ENCODE data around the gene SLC13A5.
"Not testable (repeated sequence)": the region's sequence is repeated elsewhere in the genome, so short reads cannot be mapped to it uniquely, and the experiment has no call there.

The SLC13A5 gene

GRCh38 chr17:6703751-6704150 lies 9.4 kb downstream of the SLC13A5 start:
- Mint-ChIP-seq H3K4me3 (no peak overlapping the region), H3K4me1 (no peaks in the 10 kb centered on the region), H3K27me3 (peaks cover 41% of the 10 kb centered on the region), H3K36me3 (no peaks in the 10 kb centered on the region), H3K27ac (no peak overlapping the region), H3K9me3 (no peaks in the 10 kb centered on the region)
- CTCF ChIA-PET = no interaction called here
- DNase-seq = no peak

GRCh38 chr17:6702567-6703215 lies 10.5 kb downstream of the SLC13A5 start:
- no peak overlapping the region for H3K4me3 Mint-ChIP-seq
- no peak for DNase-seq
- peaks cover 44% of the 10 kb centered on the region for H3K27me3 Mint-ChIP-seq
- CTCF ChIA-PET = interaction anchor here (2.0 kb wide), 1 partner anchor 230 kb away, joined by 4 read pairs; no protein-coding TSS in a partner anchor
- H3K27ac Mint-ChIP-seq = no peak overlapping the region
- H3K36me3 Mint-ChIP-seq = no peaks in the 10 kb centered on the region
- H3K9me3 Mint-ChIP-seq = no peaks in the 10 kb centered on the region
- no peaks in the 10 kb centered on the region for H3K4me1 Mint-ChIP-seq

GRCh38 chr17:6701719-6702118 lies 11.4 kb downstream of the SLC13A5 start:
- no peak overlapping the region for H3K27ac Mint-ChIP-seq
- no peaks in the 10 kb centered on the region for H3K4me1 Mint-ChIP-seq
- no peak overlapping the region for H3K4me3 Mint-ChIP-seq
- no peaks in the 10 kb centered on the region for H3K36me3 Mint-ChIP-seq
- peaks cover 43% of the 10 kb centered on the region for H3K27me3 Mint-ChIP-seq
- no peaks in the 10 kb centered on the region for H3K9me3 Mint-ChIP-seq
- peak; percentile 54 for DNase-seq
- CTCF ChIA-PET = interaction anchor here (2.0 kb wide), 2 partner anchors 41 to 229 kb away, joined by 4 to 5 read pairs; no protein-coding TSS in a partner anchor

GRCh38 chr17:6700948-6701307 lies 12.2 kb downstream of the SLC13A5 start:
- peaks cover 44% of the 10 kb centered on the region for H3K27me3 Mint-ChIP-seq

GRCh38 chr17:6699997-6700947 lies 12.9 kb downstream of the SLC13A5 start:
- H3K4me3 Mint-ChIP-seq = no peak overlapping the region
- H3K27ac Mint-ChIP-seq = no peak overlapping the region
- no peak for DNase-seq
- no peaks in the 10 kb centered on the region for H3K9me3 Mint-ChIP-seq
- no peaks in the 10 kb centered on the region for H3K36me3 Mint-ChIP-seq
- CTCF ChIA-PET = interaction anchor here (2.0 kb wide), 2 partner anchors 39 to 227 kb away, joined by 4 to 5 read pairs; no protein-coding TSS in a partner anchor
- H3K27me3 Mint-ChIP-seq = peaks cover 47% of the 10 kb centered on the region
- no peaks in the 10 kb centered on the region for H3K4me1 Mint-ChIP-seq

More at GRCh38 chr17:6700948-6701307, 12.2 kb downstream of the SLC13A5 start:
- H3K4me1 Mint-ChIP-seq = no peaks in the 10 kb centered on the region
- H3K9me3 Mint-ChIP-seq = no peaks in the 10 kb centered on the region
- CTCF ChIA-PET = interaction anchor here (2.0 kb wide), 2 partner anchors 40 to 228 kb away, joined by 4 to 5 read pairs; no protein-coding TSS in a partner anchor
- no peaks in the 10 kb centered on the region for H3K36me3 Mint-ChIP-seq
- no peak overlapping the region for H3K4me3 Mint-ChIP-seq
- H3K27ac Mint-ChIP-seq = no peak overlapping the region
- no peak for DNase-seq

GRCh38 chr17:6698004-6698403 lies 15.2 kb downstream of the SLC13A5 start:
- H3K27me3 Mint-ChIP-seq = peaks cover 47% of the 10 kb centered on the region
- H3K4me1 Mint-ChIP-seq = no peaks in the 10 kb centered on the region
- no peaks in the 10 kb centered on the region for H3K36me3 Mint-ChIP-seq
- CTCF ChIA-PET = interaction anchor here (1.0 kb wide), 1 partner anchor 29 kb away, joined by 3 read pairs; no protein-coding TSS in a partner anchor
- no peaks in the 10 kb centered on the region for H3K9me3 Mint-ChIP-seq
- H3K4me3 Mint-ChIP-seq = no peak overlapping the region
- no peak for DNase-seq
- H3K27ac Mint-ChIP-seq = no peak overlapping the region

GRCh38 chr17:6696906-6697305 lies 16.3 kb downstream of the SLC13A5 start:
- CTCF ChIA-PET = no interaction called here
- Mint-ChIP-seq H3K27me3 (peaks cover 53% of the 10 kb centered on the region), H3K9me3 (no peaks in the 10 kb centered on the region), H3K36me3 (no peaks in the 10 kb centered on the region), H3K4me1 (no peaks in the 10 kb centered on the region), H3K4me3 (no peak overlapping the region), H3K27ac (no peak overlapping the region)
- DNase-seq = no peak

- Mint-ChIP-seq H3K36me3 (no peaks in the 10 kb centered on the region), H3K27ac (no peak overlapping the region), H3K4me3 (no peak overlapping the region), H3K9me3 (no peaks in the 10 kb centered on the region), H3K4me1 (no peaks in the 10 kb centered on the region), H3K27me3 (peaks cover 60% of the 10 kb centered on the region)
- CTCF ChIA-PET = no interaction called here
- DNase-seq = no peak
Observed at GRCh38 chr17:6695565-6695964, 17.6 kb downstream of the SLC13A5 start.

GRCh38 chr17:6695051-6695450 lies 18.1 kb downstream of the SLC13A5 start:
- Mint-ChIP-seq H3K27ac (no peak overlapping the region), H3K4me3 (no peak overlapping the region), H3K4me1 (no peaks in the 10 kb centered on the region), H3K9me3 (no peaks in the 10 kb centered on the region), H3K36me3 (no peaks in the 10 kb centered on the region), H3K27me3 (peaks cover 63% of the 10 kb centered on the region)
- CTCF ChIA-PET = no interaction called here
- no peak for DNase-seq

GRCh38 chr17:6691958-6692357 lies 21.2 kb downstream of the SLC13A5 start:
- H3K4me3 Mint-ChIP-seq, H3K36me3 Mint-ChIP-seq, DNase-seq, H3K9me3 Mint-ChIP-seq, H3K4me1 Mint-ChIP-seq, CTCF ChIA-PET, H3K27ac Mint-ChIP-seq: not testable (repeated sequence)
- peaks cover 60% of the 10 kb centered on the region for H3K27me3 Mint-ChIP-seq

GRCh38 chr17:6691546-6691945 lies 21.6 kb downstream of the SLC13A5 start:
- Mint-ChIP-seq H3K4me1 (no peaks in the 10 kb centered on the region), H3K4me3 (no peak overlapping the region), H3K9me3 (no peaks in the 10 kb centered on the region), H3K27me3 (peaks cover 59% of the 10 kb centered on the region), H3K36me3 (no peaks in the 10 kb centered on the region), H3K27ac (no peak overlapping the region)
- DNase-seq = no peak
- CTCF ChIA-PET = no interaction called here

- DNase-seq = no peak
- H3K27ac Mint-ChIP-seq = no peak overlapping the region
- H3K4me3 Mint-ChIP-seq = no peak overlapping the region
- no peaks in the 10 kb centered on the region for H3K36me3 Mint-ChIP-seq
- no peaks in the 10 kb centered on the region for H3K9me3 Mint-ChIP-seq
- CTCF ChIA-PET = no interaction called here
- H3K27me3 Mint-ChIP-seq = peaks cover 54% of the 10 kb centered on the region
- no peaks in the 10 kb centered on the region for H3K4me1 Mint-ChIP-seq
Observed at GRCh38 chr17:6690641-6691040, 22.5 kb downstream of the SLC13A5 start.

- no peaks in the 10 kb centered on the region for H3K4me1 Mint-ChIP-seq
- DNase-seq = no peak
- H3K27me3 Mint-ChIP-seq = peaks cover 49% of the 10 kb centered on the region
- no peak overlapping the region for H3K27ac Mint-ChIP-seq
- H3K9me3 Mint-ChIP-seq = no peaks in the 10 kb centered on the region
- no peak overlapping the region for H3K4me3 Mint-ChIP-seq
- CTCF ChIA-PET = no interaction called here
- no peaks in the 10 kb centered on the region for H3K36me3 Mint-ChIP-seq
Observed at GRCh38 chr17:6688944-6689343, 24.2 kb downstream of the SLC13A5 start.

- peaks cover 48% of the 10 kb centered on the region for H3K27me3 Mint-ChIP-seq
- H3K4me1 Mint-ChIP-seq = no peaks in the 10 kb centered on the region
- H3K9me3 Mint-ChIP-seq = no peaks in the 10 kb centered on the region
- H3K27ac Mint-ChIP-seq = no peak overlapping the region
- no peak overlapping the region for H3K4me3 Mint-ChIP-seq
- H3K36me3 Mint-ChIP-seq = no peaks in the 10 kb centered on the region
- CTCF ChIA-PET = interaction anchor here (0.7 kb wide), 1 partner anchor 79 kb away, joined by 3 read pairs; no protein-coding TSS in a partner anchor
- no peak for DNase-seq
Observed at GRCh38 chr17:6686026-6686425, 27.1 kb downstream of the SLC13A5 start.

Data from activated naive CD4-positive, alpha-beta T cell treated with anti-CD3 and anti-CD28 coated beads, Interleukin-2, amount 10 ng/mL, durations not matched to agents 7 days and 5 days (primary cell).